SW480 (cell line): ENCODE measurements around the gene CCDC15.
"Not testable (repeated sequence)": the region's sequence is repeated elsewhere in the genome, so short reads cannot be mapped to it uniquely, and the experiment has no call there.

Experiments used
- DNase-seq: peaks from one replicate; pipeline ENCODE4 v3.0.0-alpha.2; 2016; ENCODE audit warnings: low spot score

The CCDC15 gene

DNA sequence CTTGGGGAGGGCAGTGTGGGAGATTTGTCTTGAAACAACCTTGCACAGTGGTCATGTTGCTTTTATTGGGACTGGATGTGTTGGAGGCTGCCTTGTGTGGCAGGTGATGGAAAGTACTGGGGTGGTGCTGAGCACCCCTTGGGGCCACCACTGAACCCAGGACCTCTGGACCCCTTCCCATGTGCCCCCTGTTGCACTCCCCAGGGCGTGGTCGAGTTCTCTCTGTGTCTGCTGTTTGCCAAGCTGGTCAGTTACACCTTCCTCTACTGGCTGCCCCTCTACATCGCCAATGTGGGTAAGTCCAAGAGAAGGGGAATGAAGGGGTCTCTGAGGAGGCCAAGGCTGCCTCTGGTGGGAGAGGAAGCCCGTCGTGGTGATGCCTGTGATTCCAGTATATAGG, 128.0 kb downstream of the CCDC15 start:
- no peak for DNase-seq

DNA sequence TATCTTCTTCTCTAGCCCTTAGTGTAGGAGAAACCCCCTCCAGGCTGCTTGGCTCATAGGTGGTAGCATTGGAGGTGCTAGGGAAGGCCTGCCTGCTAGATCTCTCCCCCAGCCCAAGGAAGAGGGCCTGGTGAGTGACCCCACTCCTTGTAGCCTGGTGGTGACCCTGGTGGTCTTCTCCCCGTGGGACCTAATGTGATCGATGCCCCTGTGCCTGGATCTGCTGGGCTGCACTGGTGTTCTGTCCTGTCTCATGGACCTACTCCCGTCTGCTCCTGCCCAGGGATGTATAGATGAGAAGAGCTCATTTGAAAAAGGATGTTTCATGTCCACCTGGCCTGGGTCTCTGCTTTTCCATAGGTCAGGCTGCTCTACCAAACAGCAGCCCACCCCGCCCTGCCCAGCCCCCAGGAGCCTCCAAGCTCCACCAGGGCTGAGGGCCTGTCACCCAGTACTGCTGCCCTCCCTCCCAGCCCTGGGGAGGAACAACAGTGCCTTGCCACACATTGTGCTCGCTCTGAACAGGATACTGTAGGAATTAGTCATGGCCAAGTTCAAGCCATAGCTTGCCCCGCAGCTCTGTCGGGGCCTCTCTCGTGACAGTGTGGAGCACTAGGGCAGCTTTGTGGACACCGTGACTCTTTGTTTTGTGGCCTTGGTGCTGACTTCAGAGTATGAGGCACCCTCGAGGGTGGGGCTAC, 128.8 kb downstream of the CCDC15 start:
- DNase-seq = peak; percentile 66

DNA sequence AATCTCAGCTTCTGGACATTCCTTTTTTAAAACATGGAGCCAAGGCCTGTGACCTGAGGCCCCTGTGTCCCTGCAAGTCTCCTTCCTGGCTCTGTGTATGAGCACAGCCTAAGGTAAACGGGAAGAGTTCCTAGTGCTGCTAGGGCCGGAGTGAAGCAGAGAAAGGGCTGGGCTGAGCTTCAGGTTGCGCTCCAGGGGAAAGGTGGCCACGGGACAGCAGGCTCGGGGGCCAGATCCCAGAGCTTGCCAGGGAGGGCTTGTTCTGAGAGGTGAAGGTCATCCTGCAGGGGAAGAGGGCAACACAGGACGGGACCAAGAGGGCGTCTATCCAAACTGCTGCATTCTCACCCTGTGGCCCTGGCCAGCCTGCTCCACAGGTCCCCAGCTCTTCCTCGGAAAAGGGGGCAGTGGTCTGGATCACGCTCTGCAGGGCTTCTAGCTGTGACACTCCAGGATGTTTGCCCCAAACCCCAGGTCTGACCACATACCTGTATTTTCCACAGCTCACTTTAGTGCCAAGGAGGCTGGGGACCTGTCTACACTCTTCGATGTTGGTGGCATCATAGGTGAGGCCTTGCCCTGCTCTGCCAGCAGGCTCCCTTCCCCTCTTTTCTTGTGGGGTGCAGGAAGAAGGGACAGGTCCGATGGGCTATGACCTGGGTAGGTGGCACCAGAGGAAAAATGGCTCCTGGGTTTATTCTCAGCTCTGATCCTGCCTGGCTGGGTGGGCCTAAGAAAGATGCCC, 129.5 kb downstream of the CCDC15 start:
- no peak for DNase-seq

GRCh38 chr11:125084057-125084416, 130.0 kb downstream of the CCDC15 start:
- DNase-seq = no peak

- no peak for DNase-seq
Observed at GRCh38 chr11:125084761-125085231, 130.8 kb downstream of the CCDC15 start.

DNA sequence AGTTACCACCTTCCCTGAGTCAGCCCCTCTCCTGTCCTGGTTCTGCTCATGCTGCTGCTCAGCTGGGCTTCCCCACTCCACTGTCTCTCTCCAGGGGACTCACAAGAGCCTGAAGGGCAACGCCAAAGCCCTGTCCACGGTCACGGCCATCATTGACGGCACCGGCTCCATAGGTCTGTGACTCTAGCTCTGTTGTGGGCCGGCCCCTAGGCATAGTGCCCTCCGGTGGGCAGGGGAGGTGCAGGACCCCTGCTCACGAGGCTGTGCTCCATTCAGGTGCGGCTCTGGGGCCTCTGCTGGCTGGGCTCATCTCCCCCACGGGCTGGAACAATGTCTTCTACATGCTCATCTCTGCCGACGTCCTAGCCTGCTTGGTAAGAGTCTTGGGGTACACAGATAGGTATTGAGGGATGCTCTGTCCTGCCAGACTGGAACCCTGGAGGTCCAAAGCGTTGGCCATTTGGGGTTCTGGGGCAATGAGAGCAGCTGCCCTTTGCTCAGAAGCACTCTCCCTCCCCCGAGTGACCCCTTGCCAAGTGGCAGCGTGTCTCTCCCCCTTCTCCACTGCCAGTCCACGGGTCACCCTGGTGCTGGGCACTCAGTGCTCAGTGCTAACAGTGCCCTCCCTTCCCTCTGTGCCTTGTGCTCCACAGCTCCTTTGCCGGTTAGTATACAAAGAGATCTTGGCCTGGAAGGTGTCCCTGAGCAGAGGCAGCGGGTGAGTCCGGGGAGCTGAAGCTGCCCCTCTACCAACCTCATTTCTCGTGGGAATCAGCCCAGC, 131.5 kb downstream of the CCDC15 start:
- DNase-seq = no peak

GRCh38 chr11:125086633-125087296, 132.8 kb downstream of the CCDC15 start:
- DNase-seq = no peak

DNA sequence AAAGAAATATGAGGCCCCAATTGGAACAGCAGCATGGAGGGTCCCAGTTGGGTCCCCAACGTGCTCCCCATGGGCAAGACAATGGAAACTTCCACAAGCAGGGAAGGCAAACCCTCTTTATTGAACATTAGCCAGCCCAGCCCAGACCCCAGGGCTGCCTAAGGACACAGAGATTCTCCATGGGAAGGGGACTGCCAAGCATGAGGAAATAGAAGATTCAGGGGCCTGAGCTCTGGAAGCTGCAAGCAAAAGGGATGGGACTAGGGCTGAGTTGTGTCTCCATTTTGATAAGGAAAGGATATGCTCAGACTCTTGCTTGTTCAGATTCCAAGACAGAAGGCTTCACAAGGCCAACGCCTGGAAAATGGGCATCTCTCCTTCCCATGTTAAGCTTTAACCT, 134.1 kb downstream of the CCDC15 start:
- DNase-seq = no peak

DNA sequence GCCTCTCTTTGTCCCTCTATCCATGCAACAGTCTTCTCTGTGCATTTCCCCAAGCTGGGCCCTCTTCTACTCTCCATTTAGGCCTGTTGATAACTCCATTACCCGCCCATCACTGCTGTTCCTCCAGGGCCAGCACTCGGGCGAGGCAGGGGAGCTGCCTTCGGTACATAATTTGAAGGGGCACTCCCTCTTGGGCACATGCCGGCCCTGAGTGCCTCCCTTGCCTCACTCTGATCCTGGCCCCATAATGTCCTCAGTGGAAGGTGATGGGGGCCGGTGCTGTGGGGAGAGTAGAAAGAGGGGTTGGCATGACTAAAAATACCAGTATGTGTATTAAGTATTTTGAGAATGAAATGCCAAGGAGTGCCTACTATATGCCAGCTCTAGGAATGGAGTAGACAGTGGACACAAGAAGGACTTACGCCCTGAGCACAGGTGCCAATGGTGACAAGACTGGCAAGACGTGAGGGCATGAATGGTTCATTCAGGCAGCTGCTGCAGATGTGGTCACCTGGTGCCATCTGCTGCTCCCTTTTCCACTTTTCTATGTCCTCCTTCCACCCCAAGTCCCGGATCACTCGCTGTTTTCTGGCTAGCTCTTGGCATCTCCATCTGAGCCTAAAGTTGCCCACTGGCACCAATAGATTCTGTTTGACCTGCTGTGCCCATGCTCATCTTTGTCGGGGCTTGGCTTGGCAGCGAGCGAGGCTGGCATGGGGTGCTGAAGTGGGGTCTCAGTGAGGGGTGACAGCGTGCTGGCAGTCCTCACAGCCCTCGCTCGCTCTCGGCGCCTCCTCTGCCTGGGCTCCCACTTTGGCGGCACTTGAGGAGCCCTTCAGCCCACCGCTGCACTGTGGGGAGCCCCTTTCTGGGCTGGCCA, 134.8 kb downstream of the CCDC15 start:
- no peak for DNase-seq

- DNase-seq = not testable (repeated sequence)
Observed at GRCh38 chr11:125089481-125089880, 135.5 kb downstream of the CCDC15 start.

DNA sequence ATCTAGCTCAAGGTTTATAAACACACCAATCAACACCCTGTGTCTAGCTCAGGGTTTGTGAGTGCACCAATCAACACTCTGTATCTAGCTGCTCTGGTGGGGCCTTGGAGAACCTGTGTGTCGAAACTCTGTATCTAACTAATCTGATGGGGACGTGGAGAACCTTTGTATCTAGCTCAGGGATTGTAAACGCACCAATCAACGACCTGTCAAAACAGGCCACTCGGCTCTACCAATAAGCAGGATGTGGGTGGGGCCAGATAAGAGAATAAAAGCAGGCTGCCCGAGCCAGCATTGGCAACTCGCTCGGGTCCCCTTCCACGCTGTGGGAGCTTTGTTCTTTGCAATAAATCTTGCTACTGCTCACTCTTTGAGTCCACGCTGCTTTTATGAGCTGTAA, 136.1 kb downstream of the CCDC15 start:
- DNase-seq = not testable (repeated sequence)

DNA sequence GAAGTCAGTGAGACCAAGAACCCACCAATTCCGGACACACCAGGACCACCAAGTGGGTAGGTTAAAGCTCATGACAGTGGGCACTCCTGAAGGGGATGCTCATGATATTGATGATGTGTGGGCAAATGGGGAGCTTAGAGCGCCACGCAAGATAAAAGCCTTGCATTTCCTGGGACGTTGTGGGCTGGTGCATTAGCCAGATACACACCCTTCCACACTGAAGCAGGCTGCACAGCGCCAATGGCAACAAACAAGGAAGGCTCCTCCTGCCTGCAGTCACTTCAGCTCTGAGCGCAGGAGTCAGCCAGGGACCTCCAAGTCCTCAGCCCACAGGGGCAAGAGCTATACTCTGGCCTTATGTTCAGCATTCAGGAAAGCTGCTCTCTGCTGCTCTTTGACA, 136.8 kb downstream of the CCDC15 start:
- no peak for DNase-seq
